ENCODE data around the gene SLC38A7. TPM values are rescaled to one million over a fixed set of nuclear protein-coding genes. Genes with fewer than 3 reads are reported as not detected.

Gene SLC38A7
- total RNA-seq, 1 experiment from 2014 or later, result 26.6 TPM

- H3K27ac ChIP-seq (ENCODE audit: insufficient read length, low read depth, low read length), result no peak overlapping the region
Measured at GRCh38 chr16:58678269-58678668, 6.3 kb downstream of the SLC38A7 start.

More at GRCh38 chr16:58678269-58678668, 6.3 kb downstream of the SLC38A7 start:
- Histone ChIP-seq H4K8ac (replicated peaks; ENCODE audit: insufficient read length, low read depth, low read length) (no peak overlapping the region), H3T11ph (ENCODE audit: low read length) (no peak overlapping the region), H3K23me2 (ENCODE audit: insufficient read length, low read depth, low read length, poor library complexity, severe bottlenecking) (no peaks in the 10 kb centered on the region), H2BK5ac (ENCODE audit: insufficient read length, low read length) (no peak overlapping the region), H4K20me1 (ENCODE audit: control insufficient read depth, insufficient read depth, insufficient read length) (no peaks in the 10 kb centered on the region), H3K14ac (ENCODE audit: insufficient read depth, low read length) (no peak overlapping the region), H3K4me2 (ENCODE audit: insufficient read depth, insufficient read length, low read length) (no peak overlapping the region), H2BK12ac (ENCODE audit: insufficient read length, low read depth, low read length) (no peak overlapping the region), H4K5ac (ENCODE audit: insufficient read length, low read depth, low read length) (no peak overlapping the region), H2BK15ac (ENCODE audit: low read depth, low read length) (no peak overlapping the region), H3K4me1 (ENCODE audit: insufficient read depth, low read length) (no peaks in the 10 kb centered on the region), H4K91ac (ENCODE audit: insufficient read length, low read depth, low read length) (no peak overlapping the region), H3K18ac (ENCODE audit: insufficient read length, low read depth, low read length) (no peak overlapping the region), H3K56ac (ENCODE audit: insufficient read length, low read depth, low read length) (no peak overlapping the region), H2BK120ac (ENCODE audit: low read depth, low read length, poor library complexity, severe bottlenecking) (no peak overlapping the region), H3K9me3 (ENCODE audit: control insufficient read depth, low read depth, low read length) (no peaks in the 10 kb centered on the region), H3K4ac (ENCODE audit: low read depth, low read length) (no peak overlapping the region), H3K9ac (ENCODE audit: extremely low read depth, insufficient read length, low read length) (no peak overlapping the region), H2BK20ac (ENCODE audit: low read depth, low read length, poor library complexity, severe bottlenecking) (no peak overlapping the region), H2AFZ (ENCODE audit: low read length) (no peak overlapping the region), H3K79me1 (ENCODE audit: insufficient read depth, low read depth, low read length, poor library complexity, severe bottlenecking) (no peaks in the 10 kb centered on the region), H3K27me3 (ENCODE audit: insufficient read depth, low read length) (no peaks in the 10 kb centered on the region), H3K23ac (ENCODE audit: insufficient read length, low read depth, low read length) (no peak overlapping the region), H3K79me2 (ENCODE audit: insufficient read depth, low read length) (no peaks in the 10 kb centered on the region), H2AK5ac (ENCODE audit: insufficient read length, low read length) (no peak overlapping the region)
- Mint-ChIP-seq H3K36me3 (ENCODE audit: insufficient read depth in 1 of 3, low read depth in 3 of 3) (peaks cover 12 to 48% (median 31%) of the 10 kb centered on the region in 3 experiments; a peak in 6 of 7 replicates), H3K9me3 (no peaks in the 10 kb centered on the region), H3K4me1 (peaks cover under 1 to 2% of the 10 kb centered on the region in 2 experiments; a peak in 3 of 4 replicates), H3K4me3 (no peak overlapping the region), H3K27ac (no peak overlapping the region), H3K27me3 (ENCODE audit: low read depth) (no peaks in the 10 kb centered on the region)
- TF ChIP-seq CTCF (conservative IDR thresholded peaks at IDR 0.05), result no peak
- WGBS (ENCODE audit: extremely low coverage, insufficient read length, low lambda C conversion rate), result no CpG with 5 or more reads among the region's 4 CpGs
- no peak for DNase-seq
